EL (cell line): ENCODE measurements around the gene MAML3.

Experiments
- DNase-seq: peaks from one replicate; pipeline ENCODE4 v3.0.0-alpha.2; 2016

MAML3 gene

DNA sequence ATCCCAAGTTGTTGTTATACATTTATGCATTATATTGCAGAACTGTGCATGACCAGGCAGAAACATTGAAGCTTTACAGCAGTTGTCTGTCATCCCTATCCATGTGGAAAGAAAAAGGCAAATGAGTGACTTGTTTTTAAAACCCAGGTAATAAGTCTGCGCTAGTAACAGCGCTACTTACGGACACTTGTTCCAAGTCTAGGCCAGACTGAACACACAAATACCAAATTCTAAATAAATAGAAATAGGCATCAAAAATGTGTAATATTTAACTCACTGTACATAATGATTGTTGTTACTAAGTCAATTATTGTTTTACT lies 548 bp upstream of the MAML3 start:
- DNase-seq: no peak

GRCh38 chr4:140153419-140153717 lies 616 bp downstream of the MAML3 start:
- no peak for DNase-seq

GRCh38 chr4:140152751-140153418 lies 1.1 kb downstream of the MAML3 start:
- DNase-seq: peak; percentile 46

- no peak for DNase-seq
These were observed 1.8 kb downstream of the MAML3 start for GRCh38 chr4:140152013-140152703.

GRCh38 chr4:140151699-140152012 lies 2.3 kb downstream of the MAML3 start:
- peak; percentile 83 for DNase-seq

DNA sequence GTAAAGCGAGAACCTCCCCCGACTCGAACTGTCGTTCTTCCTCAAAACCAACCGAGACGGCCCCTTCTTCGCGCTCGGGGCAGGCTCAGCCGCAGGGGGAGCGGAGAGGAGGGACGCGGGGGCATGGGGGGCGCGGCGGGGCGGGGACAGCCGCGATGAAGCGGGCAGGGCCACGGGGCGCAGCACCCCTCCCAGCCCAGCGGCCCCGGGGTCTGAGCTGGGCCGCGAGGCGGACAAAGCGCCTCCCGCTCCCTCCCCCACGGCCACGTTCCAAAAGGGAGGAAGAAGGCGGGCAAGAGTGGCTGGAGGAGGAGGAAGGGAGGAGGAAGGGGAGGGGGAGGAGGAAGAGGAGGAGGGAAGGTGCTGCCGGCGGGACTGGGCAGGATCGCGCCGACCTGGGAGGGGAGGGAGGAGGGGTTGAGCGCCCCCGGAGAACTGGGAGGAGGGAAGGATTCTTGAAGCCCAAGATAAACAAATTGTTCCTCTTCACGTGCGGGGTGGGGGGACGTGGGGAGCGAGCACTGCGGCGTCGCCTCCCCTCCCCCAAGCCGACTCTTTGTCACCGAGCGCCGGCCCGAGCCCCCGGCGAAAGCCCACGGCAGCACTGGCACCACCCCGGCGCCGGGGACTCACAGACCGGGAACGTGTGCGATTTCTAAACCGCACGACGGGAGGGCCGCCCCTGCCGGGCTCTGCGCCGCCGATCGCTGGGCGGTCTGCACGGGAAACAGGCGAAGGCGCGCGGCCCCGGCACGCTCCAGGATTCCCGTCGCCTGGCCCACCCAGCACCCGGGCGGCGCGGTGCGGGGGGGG lies 2.9 kb downstream of the MAML3 start:
- peak; percentile 92 for DNase-seq

- DNase-seq: no peak
These were observed 3.4 kb downstream of the MAML3 start for GRCh38 chr4:140150636-140150885.

DNA sequence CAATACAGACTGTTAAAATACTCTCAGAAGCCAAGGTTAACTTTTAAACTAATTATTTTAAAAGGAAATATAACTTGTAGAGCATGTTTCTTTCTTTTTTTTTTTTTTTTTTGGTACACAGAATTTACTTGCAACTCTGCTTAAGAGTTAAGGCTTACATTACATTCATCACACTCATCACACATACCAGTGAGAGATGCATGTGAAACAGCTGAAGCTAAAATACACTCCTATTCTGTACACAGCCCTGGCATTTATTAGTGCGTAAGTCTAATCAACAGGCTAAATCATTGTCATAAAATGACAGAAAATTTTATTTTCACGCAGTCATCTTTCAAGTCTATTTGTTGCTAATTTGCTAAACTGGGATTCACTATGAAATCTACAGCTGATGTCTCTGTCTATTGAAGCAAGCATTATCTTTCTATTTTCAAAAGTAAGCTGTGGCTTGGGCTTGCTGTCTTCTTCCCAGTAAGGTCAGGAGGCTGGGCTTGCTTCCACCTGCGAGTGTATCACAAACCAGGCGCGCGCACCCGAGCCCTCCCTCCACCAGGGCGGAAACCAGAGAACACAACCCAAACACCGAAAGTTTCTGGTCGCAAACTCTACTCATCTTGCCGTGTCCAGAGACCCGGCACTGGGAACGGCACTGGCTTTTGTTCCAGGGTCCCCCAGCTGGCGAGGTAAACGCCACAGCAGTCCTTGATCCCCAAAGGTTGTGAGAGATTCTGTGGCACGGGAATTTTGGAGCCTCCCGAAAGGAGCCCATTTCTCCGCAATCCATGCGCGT lies 3.9 kb downstream of the MAML3 start:
- peak; percentile 53 for DNase-seq

GRCh38 chr4:140144050-140144449 lies 9.9 kb downstream of the MAML3 start:
- DNase-seq: no peak

GRCh38 chr4:140141210-140141835 lies 12.7 kb downstream of the MAML3 start:
- no peak for DNase-seq

GRCh38 chr4:140140566-140140965 lies 13.4 kb downstream of the MAML3 start:
- DNase-seq: no peak

GRCh38 chr4:140138428-140138827 lies 15.6 kb downstream of the MAML3 start:
- DNase-seq: no peak

- no peak for DNase-seq
These were observed 16.3 kb downstream of the MAML3 start for GRCh38 chr4:140137671-140138070.

DNA sequence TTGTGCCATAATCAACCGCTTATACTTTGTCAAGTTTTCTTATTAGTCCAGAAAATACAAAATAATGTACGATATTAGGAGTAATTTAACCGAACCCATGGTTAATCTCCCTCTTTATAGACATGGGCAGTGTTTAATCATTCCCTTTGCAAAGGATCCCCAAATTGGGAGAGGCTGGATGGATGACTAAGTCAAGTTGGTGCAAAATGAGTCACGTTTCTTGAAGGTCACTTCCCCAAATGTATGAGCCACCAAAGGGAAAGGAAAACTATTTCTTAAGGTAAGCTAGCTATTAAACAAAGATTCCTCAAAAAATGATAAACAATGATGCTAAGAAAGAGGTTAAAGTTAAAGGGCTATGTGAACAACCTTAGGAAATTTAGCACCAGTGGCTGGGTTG lies 17.5 kb downstream of the MAML3 start:
- peak; percentile 67 for DNase-seq

DNA sequence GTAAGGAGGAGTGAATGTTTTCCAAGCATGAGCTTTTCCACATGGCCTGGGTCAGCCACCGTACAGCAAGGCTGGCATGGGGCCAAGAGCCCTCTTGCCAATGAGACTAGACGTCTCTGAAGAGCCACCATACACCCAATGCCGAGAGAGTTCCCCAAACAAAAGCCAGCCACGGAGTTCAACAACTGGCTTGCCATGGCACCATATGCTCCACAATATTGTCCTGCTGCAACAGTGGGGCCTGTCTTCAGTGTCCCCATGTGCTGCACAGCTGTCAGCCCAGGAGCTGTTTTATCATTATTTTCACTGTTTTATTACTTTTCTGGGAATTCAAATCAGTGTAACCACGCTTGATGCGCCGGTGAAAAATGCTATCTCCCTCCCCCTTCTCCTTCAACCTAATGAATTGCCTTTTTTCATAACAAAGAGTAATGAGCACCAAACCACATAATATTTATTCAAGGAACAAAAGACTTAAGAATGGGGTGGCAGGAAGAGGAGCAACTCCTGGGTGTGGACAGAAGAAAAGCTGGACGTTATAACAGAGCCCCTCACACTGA lies 18.4 kb downstream of the MAML3 start:
- DNase-seq: peak; percentile 39

DNA sequence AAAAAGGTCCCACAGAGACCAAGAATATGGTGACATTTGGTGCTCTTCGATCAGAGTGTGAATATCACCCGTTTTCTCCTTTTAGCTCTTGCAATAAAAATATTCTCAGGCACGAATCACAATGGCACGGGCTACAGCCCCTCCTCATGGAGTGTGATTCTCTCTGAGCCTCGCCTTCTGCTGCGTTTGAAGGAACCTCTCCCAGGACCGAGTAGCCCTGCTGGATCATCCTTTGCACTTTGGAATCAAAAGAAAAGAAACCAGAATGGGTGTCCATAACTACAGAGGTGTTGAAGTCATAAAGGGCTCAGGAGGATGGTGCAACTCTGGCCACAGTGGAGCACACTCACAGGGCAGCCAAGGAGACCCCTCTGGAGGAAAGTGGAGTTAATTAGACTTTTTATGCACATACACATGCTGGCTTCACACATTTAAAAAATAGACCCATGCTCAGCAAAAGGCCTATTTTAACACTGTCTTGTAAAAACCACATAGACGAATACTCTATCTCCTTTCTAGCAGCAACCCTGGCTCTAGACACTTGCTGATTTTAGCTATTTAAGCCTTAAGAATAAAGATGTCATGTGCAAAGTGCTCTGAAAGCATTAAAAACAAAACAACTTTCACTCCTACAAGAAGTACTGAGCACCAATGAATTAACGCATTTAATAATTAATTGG lies 19.1 kb downstream of the MAML3 start:
- no peak for DNase-seq

- DNase-seq: no peak
These were observed 20.4 kb downstream of the MAML3 start for GRCh38 chr4:140133576-140133975.

- DNase-seq: no peak
These were observed 22.2 kb downstream of the MAML3 start for GRCh38 chr4:140131675-140132229.

GRCh38 chr4:140130677-140131076 lies 23.3 kb downstream of the MAML3 start:
- peak; percentile 74 for DNase-seq

GRCh38 chr4:140127422-140127821 lies 26.6 kb downstream of the MAML3 start:
- DNase-seq: no peak

DNA sequence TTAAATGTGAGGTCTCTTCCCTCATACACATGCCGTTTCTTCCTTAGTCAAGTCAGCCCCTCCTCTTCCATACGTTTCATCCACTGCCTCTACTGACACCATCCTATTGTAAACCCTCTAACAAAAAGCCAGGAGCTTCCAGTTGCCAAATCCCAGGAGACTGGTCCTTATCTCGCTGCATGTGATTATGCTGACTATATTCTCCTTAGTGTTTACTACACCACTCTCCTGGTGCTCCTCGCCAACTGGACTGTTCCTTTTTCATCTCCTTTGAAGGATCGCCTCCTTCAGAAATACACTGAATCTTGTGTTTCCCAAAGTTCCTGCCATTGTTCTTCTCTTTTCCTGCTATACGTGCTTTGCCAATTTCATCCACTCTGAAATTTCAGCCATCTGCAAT lies 27.7 kb downstream of the MAML3 start:
- no peak for DNase-seq

- DNase-seq: no peak
These were observed 28.6 kb downstream of the MAML3 start for GRCh38 chr4:140125374-140125773.
